ENCODE data around the gene OR5K4.

The OR5K4 gene

DNA sequence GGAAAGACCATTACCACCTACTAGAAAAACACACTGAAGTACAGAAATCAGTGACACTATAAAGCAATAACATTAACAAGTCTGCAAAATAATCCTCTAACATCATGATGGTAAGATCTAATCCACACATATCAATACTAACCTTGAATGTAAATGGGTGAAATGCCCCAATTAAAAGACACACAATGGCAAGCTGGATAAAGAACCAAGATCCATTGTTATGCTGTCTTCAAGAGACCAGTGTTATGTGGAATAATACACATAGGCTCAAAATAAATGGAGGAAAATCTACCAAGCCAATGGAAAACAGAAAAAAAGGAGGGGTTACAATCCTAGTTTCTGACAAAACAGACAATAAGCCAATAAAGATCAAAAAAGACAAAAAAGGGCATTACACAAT lies 50.4 kb downstream of the OR5K4 start:
- Histone ChIP-seq H2AFZ (ENCODE audit: insufficient read depth, low read length, poor library complexity) (no peak overlapping the region), H4K91ac (ENCODE audit: low read depth, low read length) (no peak overlapping the region), H2BK12ac (ENCODE audit: low read length) (no peak overlapping the region), H3K4ac (ENCODE audit: low read depth, low read length) (no peak overlapping the region), H3K36me3 (ENCODE audit: control insufficient read depth in 1 of 2, insufficient read depth in 2 of 2, low read length in 2 of 2) (no peaks in the 10 kb centered on the region), H3K27me3 (ENCODE audit: insufficient read depth, low read length) (no peaks in the 10 kb centered on the region), H3K4me2 (ENCODE audit: low read length) (no peak overlapping the region), H3K18ac (ENCODE audit: low read length) (no peak overlapping the region), H4K8ac (ENCODE audit: low read depth, low read length) (no peak overlapping the region), H3K4me3 (ENCODE audit: low read depth, low read length) (no peak overlapping the region), H2BK5ac (ENCODE audit: low read depth, low read length, poor library complexity) (no peak overlapping the region), H2AK5ac (ENCODE audit: low read length) (no peak overlapping the region), H3K14ac (ENCODE audit: low read length) (no peak overlapping the region), H3K9ac (ENCODE audit: low read length) (no peak overlapping the region), H3K4me1 (ENCODE audit: control insufficient read depth in 1 of 2, insufficient read depth in 2 of 2, low read length in 2 of 2) (no peaks in the 10 kb centered on the region), H3K9me3 (ENCODE audit: insufficient read depth, low read depth, low read length) (peaks cover 5% of the 10 kb centered on the region), H3K23ac (ENCODE audit: low read length) (no peak overlapping the region), H4K12ac (ENCODE audit: low read depth, low read length) (no peak overlapping the region), H3K27ac (ENCODE audit: low read depth, low read length) (no peak overlapping the region), H3K79me1 (ENCODE audit: low read length) (no peaks in the 10 kb centered on the region), H2BK120ac (ENCODE audit: insufficient read depth, low read length, poor library complexity) (no peak overlapping the region), H3K79me2 (ENCODE audit: control insufficient read depth, insufficient read depth, low read length, poor library complexity) (no peaks in the 10 kb centered on the region)
- DNase-seq: no peak

All from trophoblast cell (in vitro differentiated cells and primary cell).